ENCODE measurements around the gene PPP4R4.
"Not testable (repeated sequence)": the region's sequence is repeated elsewhere in the genome, so short reads cannot be mapped to it uniquely, and the experiment has no call there.

PPP4R4 gene

GRCh38 chr14:94227029-94227428, 52.9 kb downstream of the PPP4R4 start:
- no peak overlapping the region for H3K4me3 ChIP-seq (ENCODE audit: low read depth, low read length)

GRCh38 chr14:94237046-94237445, 62.9 kb downstream of the PPP4R4 start:
- no peak for TF ChIP-seq CTCF (IDR thresholded peaks at IDR 0.05; ENCODE audit: borderline replicate concordance, insufficient read depth, low read depth, low read length)
- H3K4me3 ChIP-seq (ENCODE audit: low read depth, low read length): no peak overlapping the region

More at GRCh38 chr14:94227029-94227428, 52.9 kb downstream of the PPP4R4 start:
- TF ChIP-seq CTCF (IDR thresholded peaks at IDR 0.05; ENCODE audit: borderline replicate concordance, insufficient read depth, low read depth, low read length): no peak

GRCh38 chr14:94237983-94238382, 63.9 kb downstream of the PPP4R4 start:
- no peak overlapping the region for H3K4me3 ChIP-seq (ENCODE audit: low read depth, low read length)
- TF ChIP-seq CTCF (IDR thresholded peaks at IDR 0.05; ENCODE audit: borderline replicate concordance, insufficient read depth, low read depth, low read length): no peak

- TF ChIP-seq CTCF (IDR thresholded peaks at IDR 0.05; ENCODE audit: borderline replicate concordance, insufficient read depth, low read depth, low read length): no peak
These were observed 65.3 kb downstream of the PPP4R4 start for GRCh38 chr14:94239406-94239805.

GRCh38 chr14:94244182-94244581, 70.1 kb downstream of the PPP4R4 start:
- no peak overlapping the region for H3K4me3 ChIP-seq (ENCODE audit: low read depth, low read length)
- no peak for TF ChIP-seq CTCF (IDR thresholded peaks at IDR 0.05; ENCODE audit: borderline replicate concordance, insufficient read depth, low read depth, low read length)

More at GRCh38 chr14:94239406-94239805, 65.3 kb downstream of the PPP4R4 start:
- no peak overlapping the region for H3K4me3 ChIP-seq (ENCODE audit: low read depth, low read length)

GRCh38 chr14:94264195-94264594, 90.1 kb downstream of the PPP4R4 start:
- not testable (repeated sequence) for H3K4me3 ChIP-seq (ENCODE audit: low read depth, low read length)

GRCh38 chr14:94267352-94267751, 93.2 kb downstream of the PPP4R4 start:
- TF ChIP-seq CTCF (IDR thresholded peaks at IDR 0.05; ENCODE audit: borderline replicate concordance, insufficient read depth, low read depth, low read length): no peak
- H3K4me3 ChIP-seq (ENCODE audit: low read depth, low read length): no peak overlapping the region

GRCh38 chr14:94268582-94268981, 94.5 kb downstream of the PPP4R4 start:
- not testable (repeated sequence) for H3K4me3 ChIP-seq (ENCODE audit: low read depth, low read length)

Data from GM12875 (cell line).